NCI-H1930 (cell line): ENCODE results near the gene SETD5.
A peak's percentile ranks its signal among the peaks of the same experiment; 100 is the strongest.
"Not testable (repeated sequence)": the region's sequence is repeated elsewhere in the genome, so short reads cannot be mapped to it uniquely, and the experiment has no call there.

Experiments
- DNase-seq, 2 experiments: peaks; one replicate each; lab custom pipeline; 2025; lab: John Stamatoyannopoulos, UW

Gene SETD5

GRCh38 chr3:9455596-9456131, 58.2 kb downstream of the SETD5 start:
- no peak for DNase-seq

GRCh38 chr3:9467451-9467850, 70.0 kb downstream of the SETD5 start:
- no peak for DNase-seq

GRCh38 chr3:9468460-9468859, 71.0 kb downstream of the SETD5 start:
- no peak for DNase-seq

- DNase-seq: no peak
These were observed 72.6 kb downstream of the SETD5 start for GRCh38 chr3:9469986-9470385.

- no peak for DNase-seq
These were observed 76.2 kb downstream of the SETD5 start for GRCh38 chr3:9473496-9474065.

- DNase-seq: no peak
These were observed 77.1 kb downstream of the SETD5 start for GRCh38 chr3:9474482-9474881.

GRCh38 chr3:9476935-9477334, 79.5 kb downstream of the SETD5 start:
- DNase-seq: no peak

- no peak for DNase-seq
These were observed 82.8 kb downstream of the SETD5 start for GRCh38 chr3:9480265-9480664.

- DNase-seq: no peak
These were observed 87.8 kb downstream of the SETD5 start for GRCh38 chr3:9485248-9485647.

- DNase-seq: no peak
These were observed 94.1 kb downstream of the SETD5 start for GRCh38 chr3:9491506-9491905.

- DNase-seq: not testable (repeated sequence)
These were observed 96.6 kb downstream of the SETD5 start for GRCh38 chr3:9494036-9494435.

- DNase-seq: no peak
These were observed 99.5 kb downstream of the SETD5 start for GRCh38 chr3:9496893-9497292.

GRCh38 chr3:9497821-9498565, 100.6 kb downstream of the SETD5 start:
- no peak for DNase-seq

GRCh38 chr3:9498781-9499180, 101.4 kb downstream of the SETD5 start:
- no peak for DNase-seq

- DNase-seq: no peak
These were observed 102.2 kb downstream of the SETD5 start for GRCh38 chr3:9499455-9500107.

- DNase-seq: peak in 1 of 2 experiments; percentile 2
These were observed 103.0 kb downstream of the SETD5 start for GRCh38 chr3:9500108-9501050.

GRCh38 chr3:9501226-9501625, 103.8 kb downstream of the SETD5 start:
- DNase-seq: no peak

GRCh38 chr3:9503283-9503682, 105.9 kb downstream of the SETD5 start:
- peak; percentile 10 to 44 for DNase-seq

- DNase-seq: no peak
These were observed 110.5 kb downstream of the SETD5 start for GRCh38 chr3:9507586-9508578.

- DNase-seq: no peak
These were observed 111.4 kb downstream of the SETD5 start for GRCh38 chr3:9508781-9509180.
